HG03520 (cell line): ENCODE measurements around the gene CHCHD6.

ENCODE experiments used
- ATAC-seq: cut with Tn5 transposase; IDR thresholded peaks from one replicate; pipeline ENCODE4 v1.9.1; 2021; ENCODE audit warnings: mild to moderate bottlenecking, moderate library complexity; ENCODE audit not compliant: unreplicated experiment

CHCHD6 gene

DNA sequence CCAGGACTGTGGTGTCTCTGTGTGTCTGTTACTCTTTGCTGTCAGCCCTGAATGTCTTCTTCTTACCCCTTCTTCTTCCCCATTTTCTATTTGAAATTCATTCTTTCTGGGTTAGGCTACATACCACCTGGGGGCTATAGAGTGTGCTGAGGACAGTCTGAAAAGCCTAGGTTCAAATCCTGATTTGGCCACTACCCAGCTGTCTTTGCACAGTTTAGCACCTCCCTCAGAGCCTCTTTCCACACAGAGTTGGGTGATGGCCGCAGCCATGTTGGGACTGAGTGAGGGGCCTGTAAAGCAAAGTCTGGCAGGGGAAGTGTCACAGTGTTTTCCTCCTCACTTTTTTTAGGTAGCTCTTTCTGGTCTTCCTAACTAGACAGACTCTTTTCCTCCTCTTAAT, 113.7 kb downstream of the CHCHD6 start:
- ATAC-seq = no peak

- no peak for ATAC-seq
Measured at GRCh38 chr3:126818400-126819095, 114.5 kb downstream of the CHCHD6 start.

DNA sequence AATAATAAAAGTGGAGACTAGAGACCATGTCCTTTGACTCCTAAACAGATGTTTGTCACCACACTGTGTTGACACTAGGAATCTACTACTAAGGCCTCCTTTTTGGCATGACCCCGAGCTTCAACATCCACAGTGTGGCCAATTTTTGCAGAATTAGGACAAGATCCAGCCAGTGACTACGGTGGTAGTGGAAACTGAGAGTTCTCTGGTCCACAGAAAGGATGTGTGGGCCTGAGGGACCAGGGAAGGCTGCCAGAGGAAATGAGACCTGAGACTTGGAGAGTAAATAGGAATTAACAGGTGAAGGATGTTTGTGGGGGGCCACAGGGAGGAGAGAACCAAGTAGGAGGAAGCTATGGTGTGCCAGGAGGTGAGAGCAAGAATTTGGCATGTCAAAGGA, 122.7 kb downstream of the CHCHD6 start:
- no peak for ATAC-seq

DNA sequence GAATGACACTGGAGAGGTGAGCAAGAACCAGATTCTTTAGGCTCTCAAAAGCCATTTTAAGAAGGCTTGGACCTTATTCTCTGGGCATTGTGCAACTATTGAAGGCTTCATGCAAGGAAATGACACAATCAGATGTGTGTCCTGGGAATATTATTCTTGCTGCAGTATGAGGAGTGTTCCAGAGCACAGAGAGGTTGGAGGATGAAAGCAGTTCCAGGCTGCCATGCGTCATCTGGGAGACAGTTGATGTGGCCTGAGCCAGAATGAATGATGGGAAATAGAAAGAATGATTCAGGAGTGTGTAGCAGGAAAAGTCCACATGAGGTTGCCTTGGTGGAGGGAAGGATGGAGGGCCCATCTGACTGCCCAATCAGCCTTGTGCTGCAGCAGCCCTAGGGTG, 123.1 kb downstream of the CHCHD6 start:
- no peak for ATAC-seq

GRCh38 chr3:126828306-126828705, 124.3 kb downstream of the CHCHD6 start:
- ATAC-seq = no peak

- no peak for ATAC-seq
Measured at GRCh38 chr3:126832933-126833332, 128.9 kb downstream of the CHCHD6 start.

DNA sequence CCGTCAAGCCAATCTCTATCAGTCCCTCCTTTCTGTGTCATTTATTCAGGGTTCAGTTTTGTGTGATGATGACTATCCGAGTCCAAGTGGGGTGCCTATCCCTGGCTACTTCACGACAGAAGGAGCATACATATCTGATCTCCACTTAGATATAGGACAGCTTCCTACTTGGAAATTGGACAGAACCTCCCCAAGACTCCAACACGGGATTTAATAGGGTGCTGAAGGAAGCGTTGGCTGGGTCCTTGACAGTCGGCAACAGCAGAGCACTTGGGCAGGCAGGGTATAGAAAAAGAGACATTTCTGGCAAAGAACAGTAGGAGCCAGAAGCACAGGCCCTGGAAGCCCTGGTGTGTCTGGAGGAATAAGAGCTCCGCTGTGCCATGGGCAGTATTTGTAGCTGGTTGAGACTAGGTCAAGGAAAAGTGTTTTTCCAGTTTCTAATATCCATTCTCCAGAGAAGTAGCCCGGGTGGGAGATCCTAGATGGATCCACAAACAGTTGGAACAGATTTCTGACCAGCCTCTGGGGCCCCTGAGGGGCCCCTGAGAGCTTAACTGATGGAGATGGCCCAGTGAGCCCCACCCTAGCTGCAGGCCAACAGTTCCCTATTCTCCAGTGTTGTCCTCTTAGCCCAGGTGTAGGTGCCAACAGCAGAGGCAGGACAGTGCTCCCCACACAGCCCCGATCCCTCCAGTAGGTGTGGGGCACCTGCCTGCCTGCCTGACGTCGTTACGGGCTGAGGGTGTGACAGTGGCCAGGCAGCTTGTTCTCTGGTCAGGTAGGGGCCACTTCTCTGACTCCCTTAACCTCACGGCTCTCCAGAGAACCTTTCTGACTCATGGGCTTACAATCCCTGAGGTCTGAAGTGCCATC, 130.8 kb downstream of the CHCHD6 start:
- no peak for ATAC-seq

DNA sequence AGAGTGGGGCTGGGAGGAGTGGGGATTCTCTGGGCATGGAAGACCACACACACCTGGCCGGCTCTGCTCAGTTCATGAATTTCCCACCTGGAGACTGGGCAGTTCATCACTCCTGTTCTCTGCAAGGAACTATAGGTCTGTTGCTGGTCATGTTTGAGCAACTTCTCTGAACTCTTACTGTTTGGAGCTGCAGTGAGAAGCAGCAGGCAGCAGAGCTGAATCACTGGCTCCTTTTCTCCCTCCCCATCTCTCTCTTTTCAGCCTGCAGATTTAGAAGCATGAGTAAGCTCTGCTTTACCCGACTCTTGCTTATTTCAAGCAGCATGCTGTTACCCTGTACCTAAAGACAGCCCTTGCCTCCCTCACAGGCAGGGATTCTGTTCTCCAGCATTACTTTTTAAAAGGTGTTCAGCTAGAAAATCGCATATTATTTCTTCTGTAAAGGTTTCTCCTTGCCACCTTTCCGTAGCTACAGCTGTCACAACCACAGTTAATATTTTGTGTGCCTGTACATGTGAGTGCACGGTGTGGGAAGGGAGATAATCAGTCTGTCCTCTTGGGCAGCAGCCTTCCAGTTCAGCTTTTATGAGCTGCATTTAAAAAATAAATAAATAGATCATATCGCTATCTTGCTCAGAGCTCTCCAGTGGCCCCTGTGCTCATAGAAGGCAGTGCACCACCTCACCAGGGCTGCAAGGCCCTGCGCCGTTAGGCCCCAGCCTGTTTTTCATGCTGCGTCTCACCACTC, 131.6 kb downstream of the CHCHD6 start:
- ATAC-seq = no peak

GRCh38 chr3:126836220-126836860, 132.3 kb downstream of the CHCHD6 start:
- no peak for ATAC-seq

GRCh38 chr3:126837773-126838172, 133.7 kb downstream of the CHCHD6 start:
- ATAC-seq = no peak

- no peak for ATAC-seq
Measured at GRCh38 chr3:126845920-126846715, 142.1 kb downstream of the CHCHD6 start.

DNA sequence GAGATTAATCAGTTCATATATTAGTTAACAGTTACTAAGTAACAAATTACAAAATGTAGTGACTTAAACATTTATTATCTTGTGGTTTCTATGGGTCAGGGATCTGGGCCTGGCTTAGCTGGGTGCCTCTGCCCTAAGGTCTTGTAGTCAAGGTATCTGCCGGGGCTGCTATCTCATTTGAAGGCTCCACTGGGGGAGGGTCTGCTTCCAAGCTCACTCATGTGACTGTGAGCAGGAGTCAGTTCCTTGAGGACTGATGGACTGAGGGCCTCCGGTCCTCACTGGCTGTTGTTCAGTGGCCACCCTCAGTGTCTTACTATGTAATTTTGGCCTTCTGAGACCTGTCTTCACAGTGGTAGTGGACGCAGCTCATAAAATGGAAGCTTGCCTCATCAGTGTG, 143.0 kb downstream of the CHCHD6 start:
- no peak for ATAC-seq

DNA sequence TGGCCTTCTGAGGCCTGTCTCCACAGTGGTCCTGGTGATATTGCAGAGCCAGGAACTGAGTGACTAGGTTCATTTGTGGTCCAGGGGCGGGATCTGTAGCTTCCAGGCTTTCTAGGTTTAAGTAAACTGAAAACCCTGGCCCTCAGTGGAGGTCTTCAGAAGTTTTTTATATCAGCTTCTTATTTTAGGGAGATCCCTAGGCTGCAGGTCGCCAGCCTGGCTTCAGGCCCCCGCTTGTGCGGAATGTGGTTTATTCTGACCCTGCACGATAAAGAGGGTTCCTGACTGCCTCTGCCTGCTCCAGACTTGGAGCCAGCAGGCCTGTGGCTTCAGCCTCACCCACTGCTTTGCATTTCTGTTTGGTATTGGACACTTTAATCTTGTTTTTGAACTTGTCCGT, 145.0 kb downstream of the CHCHD6 start:
- ATAC-seq = no peak

GRCh38 chr3:126849768-126850167, 145.7 kb downstream of the CHCHD6 start:
- no peak for ATAC-seq

DNA sequence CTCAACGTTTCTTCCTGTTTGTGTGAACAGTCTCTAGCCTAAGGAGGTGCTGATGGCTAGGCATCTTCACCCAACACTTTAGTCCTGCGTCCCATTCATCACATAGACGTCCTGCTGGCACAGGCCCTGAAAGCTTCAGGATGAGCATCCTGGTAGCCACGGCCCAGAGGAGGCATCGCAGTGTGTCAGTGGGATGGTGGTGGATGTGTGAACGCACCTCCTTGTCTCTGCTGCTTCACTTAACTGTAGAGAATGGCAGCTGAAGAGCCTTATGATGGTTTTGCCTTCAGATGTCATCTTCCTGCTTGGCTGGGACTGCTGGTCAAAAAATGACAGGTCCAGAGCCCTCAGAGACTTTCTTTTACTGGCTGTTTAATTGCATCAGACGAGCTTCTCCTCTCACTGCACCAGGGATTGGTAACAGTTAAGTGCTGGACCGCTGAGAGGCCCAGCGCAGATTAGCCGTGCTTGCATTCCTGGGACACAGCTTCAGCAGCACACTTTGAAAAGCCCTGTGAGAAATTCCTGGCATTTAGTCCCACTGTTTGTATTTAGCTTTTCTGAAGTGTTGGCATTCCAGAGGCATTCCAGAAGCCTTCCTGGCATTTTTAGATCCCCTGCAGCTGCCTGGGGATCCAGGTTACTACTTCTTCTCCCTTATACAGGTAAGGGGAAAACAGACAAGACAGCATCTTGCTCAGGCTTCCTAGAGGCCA, 146.5 kb downstream of the CHCHD6 start:
- no peak for ATAC-seq

DNA sequence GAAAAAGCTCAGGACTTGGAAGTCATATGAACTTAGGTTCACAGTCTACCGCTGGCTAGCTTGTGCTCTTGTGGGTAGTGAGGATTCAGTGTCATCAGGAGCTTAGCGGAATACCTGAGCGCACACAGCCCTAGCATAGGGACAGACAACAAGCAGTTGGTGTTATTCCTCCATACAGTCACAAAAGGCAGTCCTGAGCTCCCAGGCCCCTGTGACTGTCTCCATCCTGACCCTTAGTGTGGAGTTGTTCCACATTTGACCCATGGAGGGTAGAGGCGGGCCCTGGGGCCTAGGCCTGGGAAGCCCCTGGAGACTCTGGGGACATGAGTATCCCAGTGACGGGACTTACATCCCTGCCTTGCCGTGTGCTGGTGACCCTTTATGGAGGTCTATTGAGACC, 147.3 kb downstream of the CHCHD6 start:
- no peak for ATAC-seq

- ATAC-seq = no peak
Measured at GRCh38 chr3:126851934-126852333, 147.9 kb downstream of the CHCHD6 start.

DNA sequence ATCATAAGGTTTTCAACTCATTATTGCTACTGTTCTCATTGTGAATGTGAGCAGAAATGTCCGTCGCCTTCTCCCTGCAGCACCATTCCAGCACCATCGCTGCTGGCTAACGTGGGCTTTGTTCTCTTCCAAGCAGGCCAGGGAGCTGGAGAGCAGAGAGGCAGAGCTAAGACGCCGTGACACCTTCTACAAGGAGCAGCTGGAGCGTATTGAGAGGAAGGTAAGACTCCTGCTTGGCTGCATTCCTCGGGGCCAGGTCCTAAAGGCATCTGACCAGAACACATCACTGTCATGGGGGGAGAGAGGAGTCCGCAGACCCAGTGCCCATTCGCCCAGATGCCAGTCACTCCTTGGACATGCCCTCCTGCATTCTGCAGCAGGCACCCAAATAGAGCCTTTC, 148.5 kb downstream of the CHCHD6 start:
- ATAC-seq = no peak

GRCh38 chr3:126854666-126855065, 150.6 kb downstream of the CHCHD6 start:
- no peak for ATAC-seq

DNA sequence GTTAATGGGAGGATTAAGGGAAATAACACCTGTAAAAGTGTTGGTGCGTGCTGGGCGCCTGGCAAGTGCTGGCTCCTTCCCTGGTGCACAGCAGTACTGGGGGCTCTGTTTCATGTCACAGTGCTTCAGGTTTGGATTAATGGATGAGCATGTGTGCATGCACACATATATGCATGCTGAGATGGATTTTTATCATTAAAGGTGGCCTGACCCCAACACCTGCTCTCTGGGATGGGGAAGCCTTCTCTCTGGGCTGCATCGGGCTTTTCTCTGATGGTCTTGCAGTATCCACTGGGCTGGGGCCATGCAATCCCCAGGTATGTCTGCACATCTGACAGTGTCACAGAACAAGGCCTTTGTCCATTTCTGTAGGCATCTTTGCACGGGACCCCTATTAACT, 151.3 kb downstream of the CHCHD6 start:
- ATAC-seq = no peak
